HepG2 (cell line): ENCODE results near the gene SERPINA9. TPM values are rescaled to one million over a fixed set of nuclear protein-coding genes. Genes with fewer than 3 reads are reported as not detected.

Source experiments
- CREM ChIP-seq, 2 experiments: sonication (generic) in 1 of 2; formaldehyde crosslinking in 1 of 2; IDR thresholded peaks; 2 replicates each; pipeline versions ENCODE4 v1.4.0 to v1.6.1; 2016 to 2020; ENCODE audit warnings: antibody characterized with exemption in 1 of 2, mild to moderate bottlenecking in 1 of 2, missing genetic modification reagents in 1 of 2
- FOXA3 ChIP-seq: IDR thresholded peaks from 2 replicates; pipeline ENCODE4 v1.6.1; 2016; ENCODE audit warnings: missing genetic modification reagents, missing compliant biosample characterization
- FOXP4 ChIP-seq: sonication (generic); formaldehyde crosslinking; IDR thresholded peaks from 2 replicates; pipeline ENCODE4 v1.4.0; 2020; ENCODE audit warnings: missing genetic modification reagents
- GATAD2A ChIP-seq: IDR thresholded peaks from 2 replicates; pipeline ENCODE4 v1.6.1; 2016
- HDAC2 ChIP-seq: sonication (generic); formaldehyde crosslinking; IDR thresholded peaks from 2 replicates; pipeline ENCODE4 v1.4.0; 2020; ENCODE audit warnings: missing genetic modification reagents
- HNF4A ChIP-seq: sonication (generic); formaldehyde crosslinking; IDR thresholded peaks from 2 replicates; pipeline ENCODE4 v1.4.0; 2020; ENCODE audit warnings: missing genetic modification reagents
- HNF4G ChIP-seq, 2 experiments: sonication (generic) in 1 of 2; formaldehyde crosslinking in 1 of 2; IDR thresholded peaks; 2 replicates each; pipeline versions ENCODE4 v1.4.0 to v1.6.1; 2011 to 2020; ENCODE audit warnings: borderline replicate concordance in 2 of 2, low read depth in 2 of 2, mild to moderate bottlenecking in 2 of 2, low read length in 1 of 2, missing genetic modification reagents in 1 of 2, moderate library complexity in 1 of 2
- HOXA3 ChIP-seq: sonication (generic); formaldehyde crosslinking; IDR thresholded peaks from 2 replicates; pipeline ENCODE4 v1.5.0; 2020; ENCODE audit warnings: missing genetic modification reagents
- MED1 ChIP-seq: sonication (generic); formaldehyde crosslinking; IDR thresholded peaks from 2 replicates; pipeline ENCODE4 v1.4.0; 2020; ENCODE audit warnings: missing genetic modification reagents
- MLX ChIP-seq: IDR thresholded peaks from 2 replicates; pipeline ENCODE4 v1.6.1; 2016
- PHF8 ChIP-seq: sonication (generic); formaldehyde crosslinking; IDR thresholded peaks from 2 replicates; pipeline ENCODE4 v1.5.0; 2020; ENCODE audit warnings: missing genetic modification reagents
- POLR2A ChIP-seq, 2 experiments: IDR thresholded peaks; 2 replicates each; pipeline ENCODE4 v1.6.1; 2011; ENCODE audit warnings: low read depth in 2 of 2, low read length in 2 of 2, mild to moderate bottlenecking in 1 of 2, moderate library complexity in 1 of 2; ENCODE audit not compliant: insufficient read depth in 1 of 2
- RARA ChIP-seq: IDR thresholded peaks from 2 replicates; pipeline ENCODE4 v1.6.1; 2016; ENCODE audit warnings: missing genetic modification reagents, missing compliant biosample characterization
- SNAPC2 ChIP-seq: sonication (generic); formaldehyde crosslinking; IDR thresholded peaks from 2 replicates; pipeline ENCODE4 v1.8.1; 2022; ENCODE audit warnings: mild to moderate bottlenecking, missing genetic modification reagents
- YEATS4 ChIP-seq: sonication (generic); formaldehyde crosslinking; IDR thresholded peaks from 2 replicates; pipeline ENCODE4 v1.4.0; 2020; ENCODE audit warnings: missing genetic modification reagents, borderline replicate concordance
- ZNF17 ChIP-seq: sonication (generic); formaldehyde crosslinking; IDR thresholded peaks from 2 replicates; pipeline ENCODE4 v1.5.0; 2020; ENCODE audit warnings: mild to moderate bottlenecking, missing genetic modification reagents
- ZNF30 ChIP-seq: sonication (generic); formaldehyde crosslinking; IDR thresholded peaks from 2 replicates; pipeline ENCODE4 v1.5.0; 2020; ENCODE audit warnings: mild to moderate bottlenecking, missing genetic modification reagents
- ZNF331 ChIP-seq: sonication (generic); formaldehyde crosslinking; IDR thresholded peaks from 2 replicates; pipeline ENCODE4 v1.4.0; 2020; ENCODE audit warnings: missing genetic modification reagents
- ZNF749 ChIP-seq: sonication (generic); formaldehyde crosslinking; IDR thresholded peaks from 2 replicates; pipeline ENCODE4 v1.8.0; 2022; ENCODE audit warnings: mild to moderate bottlenecking, missing genetic modification reagents, moderate library complexity, borderline replicate concordance
- polyA plus RNA-seq, 8 experiments: library from polyadenylated mRNA; depleted of rRNA in 3 of 8; stranded (reverse) in 7 of 8; unstranded in 1 of 8; fragments of >200 nt; fragmentation: Illumina TruSeq in 4 of 8; extraction: Trizol in 4 of 8; gene quantifications; 2 replicates each; pipeline versions ENCODE4 v1.2.1 to v1.2.3, GENCODE V29; 2011 to 2016; ENCODE audit warnings: low read depth in 4 of 8, missing spikeins in 1 of 8, mixed read lengths in 1 of 8; ENCODE audit not compliant: insufficient read depth in 1 of 8
- total RNA-seq, 5 experiments: library from RNA; depleted of rRNA; stranded (reverse); fragments of >200 nt; fragmentation: Illumina TruSeq; extraction: Trizol; gene quantifications; 2 replicates each; pipeline ENCODE4 v1.2.3, GENCODE V29; 2016; ENCODE audit warnings: low read depth in 1 of 5
- TF ChIP-seq, protein P1 (sequence below): IDR thresholded peaks from 2 replicates; pipeline ENCODE4 v1.6.1; 2016; ENCODE audit warnings: mild to moderate bottlenecking
- TF ChIP-seq, protein P2 (sequence below): IDR thresholded peaks from 2 replicates; pipeline ENCODE4 v1.6.1; 2016; ENCODE audit warnings: low read depth, missing genetic modification reagents, missing compliant biosample characterization

SERPINA9 gene
- total and polyA plus RNA-seq, 2 of the 13 experiments (the other 11 are each of a cell fraction or from before 2014, with no cell fraction given), result 0.21 TPM; not detected in 1

DNA sequence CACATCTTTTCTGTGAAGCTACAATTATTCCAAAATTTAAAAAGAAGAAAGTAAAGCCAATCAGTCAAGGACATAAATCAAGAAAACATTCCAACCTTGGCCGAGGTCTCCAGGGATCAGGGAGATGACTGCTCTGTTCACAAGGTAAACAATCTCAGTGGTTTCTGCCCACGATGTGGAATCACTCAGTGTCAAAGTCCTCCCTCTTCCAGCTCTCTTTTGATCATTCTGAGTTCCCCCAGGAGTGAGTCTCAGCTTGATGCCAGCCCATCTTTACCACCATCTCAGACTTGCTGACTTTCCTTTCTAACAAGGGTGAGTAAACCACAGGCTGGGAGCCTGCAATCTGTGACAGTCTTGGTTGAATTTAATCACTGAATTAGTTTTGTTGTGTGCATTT lies 4.8 kb upstream of the SERPINA9 start (continued):
- TF ChIP-seq, protein P1, sequence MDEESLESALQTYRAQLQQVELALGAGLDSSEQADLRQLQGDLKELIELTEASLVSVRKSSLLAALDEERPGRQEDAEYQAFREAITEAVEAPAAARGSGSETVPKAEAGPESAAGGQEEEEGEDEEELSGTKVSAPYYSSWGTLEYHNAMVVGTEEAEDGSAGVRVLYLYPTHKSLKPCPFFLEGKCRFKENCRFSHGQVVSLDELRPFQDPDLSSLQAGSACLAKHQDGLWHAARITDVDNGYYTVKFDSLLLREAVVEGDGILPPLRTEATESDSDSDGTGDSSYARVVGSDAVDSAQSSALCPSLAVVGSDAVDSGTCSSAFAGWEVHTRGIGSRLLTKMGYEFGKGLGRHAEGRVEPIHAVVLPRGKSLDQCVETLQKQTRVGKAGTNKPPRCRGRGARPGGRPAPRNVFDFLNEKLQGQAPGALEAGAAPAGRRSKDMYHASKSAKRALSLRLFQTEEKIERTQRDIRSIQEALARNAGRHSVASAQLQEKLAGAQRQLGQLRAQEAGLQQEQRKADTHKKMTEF, result peak; percentile 52
- TF ChIP-seq RARA (CRISPR knock-in tag) (peak; percentile 79), HNF4G (IDR thresholded peaks at IDR 0.05; ENCODE audit: borderline replicate concordance, low read depth, low read length) (0 out of 2 replicates have a peak, but pooled peaks have one; percentile 42), HNF4G (CRISPR knock-in tag; IDR thresholded peaks at IDR 0.05; ENCODE audit: borderline replicate concordance, low read depth) (peak; percentile 30; the same call in 1 of the 2 replicates), FOXA3 (CRISPR knock-in tag) (peak; percentile 81), FOXP4 (CRISPR knock-in tag) (peak; percentile 55), HOXA3 (CRISPR knock-in tag) (peak; percentile 38; the same call in 1 of the 2 replicates), HNF4A (CRISPR knock-in tag) (peak; percentile 79), MLX (CRISPR knock-in tag) (peak; percentile 55; the same call in 1 of the 2 replicates), PHF8 (0 out of 2 replicates have a peak, but pooled peaks have one; percentile 13), ZNF749 (CRISPR knock-in tag) (0 out of 2 replicates have a peak, but pooled peaks have one; percentile 9), HDAC2 (CRISPR knock-in tag) (peak; percentile 48), ZNF331 (CRISPR knock-in tag) (0 out of 2 replicates have a peak, but pooled peaks have one; percentile 23), MED1 (CRISPR knock-in tag) (peak; percentile 93), SNAPC2 (CRISPR knock-in tag) (0 out of 2 replicates have a peak, but pooled peaks have one; percentile 45), GATAD2A (peak; percentile 78), POLR2A (IDR thresholded peaks at IDR 0.05; ENCODE audit: insufficient read depth in 1 of 2, low read depth in 2 of 2, low read length in 2 of 2) (0 out of 4 replicates have a peak, but pooled peaks of 1 of the 2 experiments have one; percentile 12), ZNF30 (CRISPR knock-in tag) (no peak), YEATS4 (CRISPR knock-in tag) (0 out of 2 replicates have a peak, but pooled peaks have one; percentile 13), ZNF17 (CRISPR knock-in tag) (no peak), CREM (IDR thresholded peaks at IDR 0.05) (peak; percentile 35; the same call in 1 of the 2 replicates), CREM (CRISPR knock-in tag; IDR thresholded peaks at IDR 0.05) (no peak)
- TF ChIP-seq, protein P2, sequence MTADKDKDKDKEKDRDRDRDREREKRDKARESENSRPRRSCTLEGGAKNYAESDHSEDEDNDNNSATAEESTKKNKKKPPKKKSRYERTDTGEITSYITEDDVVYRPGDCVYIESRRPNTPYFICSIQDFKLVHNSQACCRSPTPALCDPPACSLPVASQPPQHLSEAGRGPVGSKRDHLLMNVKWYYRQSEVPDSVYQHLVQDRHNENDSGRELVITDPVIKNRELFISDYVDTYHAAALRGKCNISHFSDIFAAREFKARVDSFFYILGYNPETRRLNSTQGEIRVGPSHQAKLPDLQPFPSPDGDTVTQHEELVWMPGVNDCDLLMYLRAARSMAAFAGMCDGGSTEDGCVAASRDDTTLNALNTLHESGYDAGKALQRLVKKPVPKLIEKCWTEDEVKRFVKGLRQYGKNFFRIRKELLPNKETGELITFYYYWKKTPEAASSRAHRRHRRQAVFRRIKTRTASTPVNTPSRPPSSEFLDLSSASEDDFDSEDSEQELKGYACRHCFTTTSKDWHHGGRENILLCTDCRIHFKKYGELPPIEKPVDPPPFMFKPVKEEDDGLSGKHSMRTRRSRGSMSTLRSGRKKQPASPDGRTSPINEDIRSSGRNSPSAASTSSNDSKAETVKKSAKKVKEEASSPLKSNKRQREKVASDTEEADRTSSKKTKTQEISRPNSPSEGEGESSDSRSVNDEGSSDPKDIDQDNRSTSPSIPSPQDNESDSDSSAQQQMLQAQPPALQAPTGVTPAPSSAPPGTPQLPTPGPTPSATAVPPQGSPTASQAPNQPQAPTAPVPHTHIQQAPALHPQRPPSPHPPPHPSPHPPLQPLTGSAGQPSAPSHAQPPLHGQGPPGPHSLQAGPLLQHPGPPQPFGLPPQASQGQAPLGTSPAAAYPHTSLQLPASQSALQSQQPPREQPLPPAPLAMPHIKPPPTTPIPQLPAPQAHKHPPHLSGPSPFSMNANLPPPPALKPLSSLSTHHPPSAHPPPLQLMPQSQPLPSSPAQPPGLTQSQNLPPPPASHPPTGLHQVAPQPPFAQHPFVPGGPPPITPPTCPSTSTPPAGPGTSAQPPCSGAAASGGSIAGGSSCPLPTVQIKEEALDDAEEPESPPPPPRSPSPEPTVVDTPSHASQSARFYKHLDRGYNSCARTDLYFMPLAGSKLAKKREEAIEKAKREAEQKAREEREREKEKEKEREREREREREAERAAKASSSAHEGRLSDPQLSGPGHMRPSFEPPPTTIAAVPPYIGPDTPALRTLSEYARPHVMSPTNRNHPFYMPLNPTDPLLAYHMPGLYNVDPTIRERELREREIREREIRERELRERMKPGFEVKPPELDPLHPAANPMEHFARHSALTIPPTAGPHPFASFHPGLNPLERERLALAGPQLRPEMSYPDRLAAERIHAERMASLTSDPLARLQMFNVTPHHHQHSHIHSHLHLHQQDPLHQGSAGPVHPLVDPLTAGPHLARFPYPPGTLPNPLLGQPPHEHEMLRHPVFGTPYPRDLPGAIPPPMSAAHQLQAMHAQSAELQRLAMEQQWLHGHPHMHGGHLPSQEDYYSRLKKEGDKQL (CRISPR knock-in tag), result 0 out of 2 replicates have a peak, but pooled peaks have one; percentile 36
